HepG2 (cell line): Measurements from ENCODE around the gene ACSS1. TPM values are rescaled to one million over a fixed set of nuclear protein-coding genes. Genes with fewer than 3 reads are reported as not detected.

ENCODE experiments used
- ATF2 ChIP-seq: sonication (generic); formaldehyde crosslinking; IDR thresholded peaks from 2 replicates; pipeline ENCODE4 v1.4.0; 2020; ENCODE audit warnings: missing genetic modification reagents
- CENPBD1 ChIP-seq: sonication (generic); formaldehyde crosslinking; IDR thresholded peaks from 2 replicates; pipeline ENCODE4 v1.8.0; 2022; ENCODE audit warnings: missing genetic modification reagents, low read depth, mild to moderate bottlenecking, borderline replicate concordance
- E2F2 ChIP-seq: sonication (generic); formaldehyde crosslinking; IDR thresholded peaks from 2 replicates; pipeline ENCODE4 v1.4.0; 2020; ENCODE audit warnings: missing genetic modification reagents, borderline replicate concordance
- FOXO1 ChIP-seq: sonication (generic); formaldehyde crosslinking; IDR thresholded peaks from 2 replicates; pipeline ENCODE4 v1.4.0; 2020; ENCODE audit warnings: missing genetic modification reagents
- GMEB2 ChIP-seq: IDR thresholded peaks from 2 replicates; pipeline ENCODE4 v1.6.1; 2016; ENCODE audit warnings: missing biosample characterization, missing genetic modification reagents, low read depth
- IRF9 ChIP-seq: sonication (generic); formaldehyde crosslinking; IDR thresholded peaks from 2 replicates; pipeline ENCODE4 v1.8.0; 2022; ENCODE audit warnings: missing genetic modification reagents, mild to moderate bottlenecking, borderline replicate concordance
- ISL2 ChIP-seq: sonication (generic); formaldehyde crosslinking; IDR thresholded peaks from 2 replicates; pipeline ENCODE4 v1.5.0; 2020; ENCODE audit warnings: missing genetic modification reagents
- KDM3A ChIP-seq: IDR thresholded peaks from 2 replicates; pipeline ENCODE4 v1.6.1; 2018; ENCODE audit warnings: low read depth, missing compliant biosample characterization
- MAFG ChIP-seq: sonication (generic); formaldehyde crosslinking; IDR thresholded peaks from 2 replicates; pipeline ENCODE4 v1.5.1; 2020; ENCODE audit warnings: mild to moderate bottlenecking, missing genetic modification reagents
- MED13 ChIP-seq: sonication (generic); formaldehyde crosslinking; IDR thresholded peaks from 2 replicates; pipeline ENCODE4 v1.5.0; 2020; ENCODE audit warnings: missing genetic modification reagents
- MIER3 ChIP-seq: IDR thresholded peaks from 2 replicates; pipeline ENCODE4 v1.6.1; 2016; ENCODE audit warnings: missing compliant biosample characterization, borderline replicate concordance
- MYC ChIP-seq: sonication (generic); formaldehyde crosslinking; IDR thresholded peaks from 2 replicates; pipeline ENCODE4 v1.9.0; 2021; ENCODE audit warnings: missing genetic modification reagents, borderline replicate concordance
- NFYB ChIP-seq: sonication (generic); formaldehyde crosslinking; IDR thresholded peaks from 2 replicates; pipeline ENCODE4 v1.4.0; 2020; ENCODE audit warnings: missing genetic modification reagents
- PAF1 ChIP-seq: IDR thresholded peaks from 2 replicates; pipeline ENCODE4 v1.6.1; 2016; ENCODE audit warnings: missing genetic modification reagents, missing compliant biosample characterization
- POGZ ChIP-seq: sonication (generic); formaldehyde crosslinking; IDR thresholded peaks from 2 replicates; pipeline ENCODE4 v1.4.0; 2020; ENCODE audit warnings: mild to moderate bottlenecking, missing genetic modification reagents
- SMYD3 ChIP-seq: sonication (generic); formaldehyde crosslinking; IDR thresholded peaks from 2 replicates; pipeline ENCODE4 v1.8.1; 2023; ENCODE audit warnings: mild to moderate bottlenecking, missing genetic modification reagents
- SP5 ChIP-seq: IDR thresholded peaks from 2 replicates; pipeline ENCODE4 v1.6.1; 2016; ENCODE audit warnings: low read depth, borderline replicate concordance
- TCF7L2 ChIP-seq: IDR thresholded peaks from 2 replicates; pipeline ENCODE4 v1.6.1; 2011; ENCODE audit warnings: mild to moderate bottlenecking, low read depth, low read length, moderate library complexity
- TERF1 ChIP-seq: sonication (generic); formaldehyde crosslinking; IDR thresholded peaks from 2 replicates; pipeline ENCODE4 v1.8.0; 2022; ENCODE audit warnings: mild to moderate bottlenecking, missing genetic modification reagents, moderate library complexity
- ZMAT3 ChIP-seq: sonication (generic); formaldehyde crosslinking; conservative IDR thresholded peaks from 2 replicates; pipeline ENCODE4 v1.7.0; 2021; ENCODE audit warnings: missing genetic modification reagents
- ZNF205 ChIP-seq: IDR thresholded peaks from 2 replicates; pipeline ENCODE4 v1.6.1; 2018; ENCODE audit warnings: missing biosample characterization, missing genetic modification reagents
- ZNF260 ChIP-seq: sonication (generic); formaldehyde crosslinking; IDR thresholded peaks from 2 replicates; pipeline ENCODE4 v1.4.0; 2020; ENCODE audit warnings: missing genetic modification reagents, low read depth, mild to moderate bottlenecking, borderline replicate concordance
- polyA plus RNA-seq, 8 experiments: library from polyadenylated mRNA; depleted of rRNA in 3 of 8; stranded (reverse) in 7 of 8; unstranded in 1 of 8; fragments of >200 nt; fragmentation: Illumina TruSeq in 4 of 8; extraction: Trizol in 4 of 8; gene quantifications; 2 replicates each; pipeline versions ENCODE4 v1.2.1 to v1.2.3, GENCODE V29; 2011 to 2016; ENCODE audit warnings: low read depth in 4 of 8, missing spikeins in 1 of 8, mixed read lengths in 1 of 8; ENCODE audit not compliant: insufficient read depth in 1 of 8
- total RNA-seq, 5 experiments: library from RNA; depleted of rRNA; stranded (reverse); fragments of >200 nt; fragmentation: Illumina TruSeq; extraction: Trizol; gene quantifications; 2 replicates each; pipeline ENCODE4 v1.2.3, GENCODE V29; 2016; ENCODE audit warnings: low read depth in 1 of 5
- TF ChIP-seq, protein P1 (sequence below): sonication (generic); formaldehyde crosslinking; IDR thresholded peaks from 2 replicates; pipeline ENCODE4 v1.5.1; 2020; ENCODE audit warnings: mild to moderate bottlenecking, moderate library complexity, missing genetic modification reagents

ACSS1 gene
- total and polyA plus RNA-seq, 2 of the 13 experiments (the other 11 are each of a cell fraction or from before 2014, with no cell fraction given), result 15.2 to 41.6 TPM

DNA sequence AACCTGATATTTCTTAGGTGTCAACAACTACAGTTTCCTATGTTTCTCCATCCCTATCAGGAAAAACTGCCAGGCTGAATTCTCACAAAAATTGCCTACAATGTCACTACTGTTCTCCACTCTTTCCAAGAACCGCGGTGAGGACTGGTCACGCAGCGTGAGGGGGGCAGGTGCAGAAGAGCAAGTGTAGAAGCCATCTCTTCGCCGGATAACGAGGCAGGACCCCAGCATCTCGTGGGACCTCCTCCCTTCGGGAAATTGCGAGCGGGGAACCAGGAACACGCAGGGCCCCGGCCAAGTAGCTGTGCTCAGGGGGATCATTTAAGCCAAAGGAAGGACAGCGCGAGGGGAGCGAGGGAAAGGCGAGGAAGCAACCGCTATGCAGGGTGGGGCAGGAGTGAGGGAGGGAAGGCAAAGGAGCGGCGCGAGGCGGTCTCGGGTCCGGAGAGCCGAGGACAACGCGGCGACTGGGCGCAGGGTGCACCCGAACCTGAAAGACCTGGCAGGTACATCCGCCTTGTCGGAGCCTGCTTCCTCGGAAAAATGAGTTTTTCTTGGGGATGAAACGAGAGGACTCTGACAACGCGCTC is 65.9 kb downstream of the ACSS1 start (continued):
- no peak for TF ChIP-seq ZNF205 (CRISPR knock-in tag)
- no peak for TF ChIP-seq KDM3A (CRISPR knock-in tag)
- TF ChIP-seq MIER3 (CRISPR knock-in tag), result no peak
- TF ChIP-seq, protein P1, sequence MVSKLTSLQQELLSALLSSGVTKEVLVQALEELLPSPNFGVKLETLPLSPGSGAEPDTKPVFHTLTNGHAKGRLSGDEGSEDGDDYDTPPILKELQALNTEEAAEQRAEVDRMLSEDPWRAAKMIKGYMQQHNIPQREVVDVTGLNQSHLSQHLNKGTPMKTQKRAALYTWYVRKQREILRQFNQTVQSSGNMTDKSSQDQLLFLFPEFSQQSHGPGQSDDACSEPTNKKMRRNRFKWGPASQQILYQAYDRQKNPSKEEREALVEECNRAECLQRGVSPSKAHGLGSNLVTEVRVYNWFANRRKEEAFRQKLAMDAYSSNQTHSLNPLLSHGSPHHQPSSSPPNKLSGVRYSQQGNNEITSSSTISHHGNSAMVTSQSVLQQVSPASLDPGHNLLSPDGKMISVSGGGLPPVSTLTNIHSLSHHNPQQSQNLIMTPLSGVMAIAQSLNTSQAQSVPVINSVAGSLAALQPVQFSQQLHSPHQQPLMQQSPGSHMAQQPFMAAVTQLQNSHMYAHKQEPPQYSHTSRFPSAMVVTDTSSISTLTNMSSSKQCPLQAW (CRISPR knock-in tag), result no peak
- TF ChIP-seq ZMAT3 (CRISPR knock-in tag), result no peak
- no peak for TF ChIP-seq POGZ
- TF ChIP-seq NFYB (CRISPR knock-in tag), result no peak
- no peak for TF ChIP-seq E2F2 (CRISPR knock-in tag)
- TF ChIP-seq MYC, result no peak
- no peak for TF ChIP-seq ZNF260 (CRISPR knock-in tag)
- no peak for TF ChIP-seq IRF9 (CRISPR knock-in tag)
- no peak for TF ChIP-seq TERF1 (CRISPR knock-in tag)
- no peak for TF ChIP-seq ATF2 (CRISPR knock-in tag)
- peak; percentile 43; the same call in 1 of the 2 replicates for TF ChIP-seq MAFG (CRISPR knock-in tag)
- TF ChIP-seq PAF1, result no peak
- 0 out of 2 replicates have a peak, but pooled peaks have one; percentile 83 for TF ChIP-seq CENPBD1 (CRISPR knock-in tag)
- TF ChIP-seq TCF7L2, result no peak
- no peak; the same call in 1 of the 2 replicates for TF ChIP-seq FOXO1 (CRISPR knock-in tag)
- no peak for TF ChIP-seq GMEB2 (CRISPR knock-in tag)
- TF ChIP-seq ISL2 (CRISPR knock-in tag), result no peak
- no peak for TF ChIP-seq SMYD3
- TF ChIP-seq SP5 (CRISPR knock-in tag), result 0 out of 2 replicates have a peak, but pooled peaks have one; percentile 16
- no peak for TF ChIP-seq MED13 (CRISPR knock-in tag)
